ENCODE data around the gene ADORA2B. TPM values are rescaled to one million over a fixed set of nuclear protein-coding genes. Genes with fewer than 3 reads are reported as not detected.

The ADORA2B gene
- total and polyA plus RNA-seq, 2 of the 4 experiments (the other 2 are of a cell fraction) = 5.2 to 5.5 TPM

- ChIA-PET CTCF (interaction anchor here (0.7 to 2.1 kb wide), 8 partner anchors 11 to 94 kb away, joined by 3 to 8 read pairs (median 3); partner anchors contain the start of genes TTC19 and ZSWIM7), POLR2A (ENCODE audit: unreplicated experiment) (interaction anchor here (0.6 kb wide), 1 partner anchor 13 kb away, joined by 3 read pairs; no protein-coding TSS in a partner anchor)
- peak overlapping the region; percentile 98 for H2AFZ ChIP-seq (replicated peaks; ENCODE audit: low read length, poor library complexity)
- peak; percentile 1 for ATAC-seq (ENCODE audit: low read depth)
- peak overlapping the region; percentile 85 for H2BK120ac ChIP-seq (ENCODE audit: low read depth, low read length)
- peaks cover 18% of the 10 kb centered on the region; the same call in 1 of the 2 replicates for H3K9me1 ChIP-seq (ENCODE audit: insufficient read depth, low read length)
- peak; percentile 16 for DNase-seq
- intact Hi-C loops (cut with micrococcal nuclease) (loop anchor here (1.0 kb wide), 2 partner anchors 53 to 117 kb away; no protein-coding TSS in a partner anchor), in situ Hi-C loops (cut with MboI; ENCODE audit: low sequenced_read_pairs) (no loop called here), dilution Hi-C loops (cut with HindIII; ENCODE audit: low sequenced_read_pairs, unreplicated experiment) (no loop called here)
- no peaks in the 10 kb centered on the region for H4K20me1 ChIP-seq (ENCODE audit: insufficient read depth, low read length)
- H4K8ac ChIP-seq (ENCODE audit: low read depth in 2 of 2, low read length in 2 of 2) = peak overlapping the region; percentile 80 to 97
- H3K18ac ChIP-seq (ENCODE audit: low read depth, low read length) = peak overlapping the region; percentile 79
- H2AK5ac ChIP-seq (ENCODE audit: low read depth, low read length) = peak overlapping the region; percentile 82
- no peaks in the 10 kb centered on the region for H3K9me3 ChIP-seq (ENCODE audit: control insufficient read depth, insufficient read depth, low read length)
- H3K27me3 ChIP-seq (ENCODE audit: control insufficient read depth, insufficient read depth, low read length) = no peaks in the 10 kb centered on the region
- peak overlapping the region; percentile 86; the same call in 2 of the 3 replicates for H2BK15ac ChIP-seq (ENCODE audit: low read depth, low read length)
- peaks cover 20% of the 10 kb centered on the region for H3K4me1 ChIP-seq (ENCODE audit: control insufficient read depth, insufficient read depth, low read length)
- H3K36me3 ChIP-seq (ENCODE audit: control insufficient read depth, insufficient read depth, low read length) = 0 out of 2 replicates have a peak, but pooled peaks cover 2% of the 10 kb centered on the region
- WGBS, 2 experiments (ENCODE audit: extremely low coverage in 2 of 2, insufficient read length in 1 of 2) = 7% methylated on average over 29 of the region's 64 CpGs; no CpG with 5 or more reads in 1 of the 2 experiments
- peak overlapping the region; percentile 97; the same call in 1 of the 2 replicates for H3K23ac ChIP-seq (ENCODE audit: low read depth, low read length)
- H2AK9ac ChIP-seq (replicated peaks; ENCODE audit: low read depth, low read length, poor library complexity) = peak overlapping the region; percentile 12
- peak overlapping the region; percentile 91 for H3K4me2 ChIP-seq (ENCODE audit: low read depth, low read length)
- no TSS peak for BruUV-seq (replicated peaks)
- peak overlapping the region; percentile 77; the same call in 1 of the 2 replicates for H3K56ac ChIP-seq (ENCODE audit: extremely low read depth, insufficient read depth, low read length)
- H2BK20ac ChIP-seq (ENCODE audit: low read depth, low read length) = no peak overlapping the region
- H3K27ac ChIP-seq (ENCODE audit: insufficient read depth, low read length) = peak overlapping the region; percentile 81
- peak overlapping the region; percentile 81 for H3K4ac ChIP-seq (ENCODE audit: low read depth, low read length)
- H3K79me1 ChIP-seq (ENCODE audit: low read depth in 1 of 2, low read length in 2 of 2) = peaks cover 17 to 34% of the 10 kb centered on the region in 2 experiments
- peak overlapping the region; percentile 45 for H4K5ac ChIP-seq (ENCODE audit: low read depth, low read length)
- peak overlapping the region; percentile 73 for H3K4me3 ChIP-seq (ENCODE audit: insufficient read depth, low read depth, low read length)
- peak overlapping the region; percentile 86 for H3K9ac ChIP-seq (ENCODE audit: low read depth, low read length)
- peak overlapping the region; percentile 69 for H2BK5ac ChIP-seq (ENCODE audit: low read depth, low read length, poor library complexity, severe bottlenecking)
- peak overlapping the region; percentile 95 for H3K14ac ChIP-seq (replicated peaks; ENCODE audit: low read depth, low read length)
- peak overlapping the region; percentile 95 for H4K91ac ChIP-seq (ENCODE audit: insufficient read depth, low read depth, low read length)
- TF ChIP-seq BHLHE40 (IDR thresholded peaks at IDR 0.05; ENCODE audit: low read depth, low read length) (peak; percentile 76), FOS (IDR thresholded peaks at IDR 0.05; ENCODE audit: low read depth, low read length) (no peak), CEBPB (IDR thresholded peaks at IDR 0.05; ENCODE audit: low read depth, low read length) (no peak), CTCF (conservative IDR thresholded peaks at IDR 0.05; ENCODE audit: low read depth, low read length) (no peak), MAFK (IDR thresholded peaks at IDR 0.05; ENCODE audit: low read depth, low read length) (no peak), MXI1 (IDR thresholded peaks at IDR 0.05; ENCODE audit: borderline replicate concordance, low read depth, low read length) (no peak), NFE2L2 (IDR thresholded peaks at IDR 0.05; ENCODE audit: low read depth, low read length) (no peak), ELK1 (IDR thresholded peaks at IDR 0.05; ENCODE audit: borderline replicate concordance, low read depth, low read length) (no peak), SMC3 (IDR thresholded peaks at IDR 0.05; ENCODE audit: low read depth, low read length) (no peak), RAD21 (IDR thresholded peaks at IDR 0.05; ENCODE audit: low read length) (no peak), MAZ (IDR thresholded peaks at IDR 0.05; ENCODE audit: borderline replicate concordance, low read depth, low read length) (no peak), POLR2A (IDR thresholded peaks at IDR 0.05; ENCODE audit: low read depth, low read length) (no peak), USF2 (IDR thresholded peaks at IDR 0.05; ENCODE audit: low read depth, low read length) (no peak), RFX5 (IDR thresholded peaks at IDR 0.05; ENCODE audit: low read depth, low read length) (no peak)
Measured at GRCh38 chr17:15945527-15946191, 729 bp downstream of the ADORA2B start.

Data from IMR-90 (cell line).